Astrocyte of the spinal cord (primary cell): Measurements from ENCODE around the gene RAB25.

Source experiments
- DNase-seq: peaks from one replicate; pipeline ENCODE4 v3.0.0; 2011; ENCODE audit warnings: low read depth, low spot score
- H3K4me3 ChIP-seq: 2 replicates; pipeline ENCODE4 v1.5.1; 2011; ENCODE audit warnings: low read depth, mild to moderate bottlenecking, low read length, moderate library complexity
- in situ Hi-C: cut with HindIII; loops from 2 replicates; pipeline ENCODE4 v1.10.0; 2017; ENCODE audit warnings: low sequenced_read_pairs
- TF ChIP-seq, protein P1 (sequence below): IDR thresholded peaks from 2 replicates; pipeline ENCODE4 v1.5.1; 2012; ENCODE audit warnings: low read depth, mild to moderate bottlenecking, low read length, inconsistent platforms

RAB25 gene

DNA sequence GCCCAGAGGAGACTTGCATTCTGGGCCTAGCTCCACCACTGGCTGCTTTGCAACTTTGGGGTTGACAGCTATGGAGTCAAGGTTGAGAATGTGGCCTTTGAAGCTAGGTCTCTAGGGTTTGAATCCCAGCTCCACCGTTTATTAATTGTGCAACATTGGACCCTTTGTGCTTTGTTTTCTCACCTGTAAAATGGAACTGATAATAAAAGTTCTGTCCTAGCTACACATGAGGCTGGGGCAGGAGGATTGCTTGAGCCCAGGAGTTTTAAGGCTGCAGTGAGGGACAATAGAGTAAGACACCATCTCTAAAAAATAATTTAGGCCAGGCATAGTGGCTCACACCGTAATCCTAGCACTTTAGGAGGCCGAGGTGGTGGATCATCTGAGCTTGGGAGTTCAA lies 38.3 kb downstream of the RAB25 start:
- in situ Hi-C loops = no loop called here
- DNase-seq = no peak
- TF ChIP-seq, protein P1, sequence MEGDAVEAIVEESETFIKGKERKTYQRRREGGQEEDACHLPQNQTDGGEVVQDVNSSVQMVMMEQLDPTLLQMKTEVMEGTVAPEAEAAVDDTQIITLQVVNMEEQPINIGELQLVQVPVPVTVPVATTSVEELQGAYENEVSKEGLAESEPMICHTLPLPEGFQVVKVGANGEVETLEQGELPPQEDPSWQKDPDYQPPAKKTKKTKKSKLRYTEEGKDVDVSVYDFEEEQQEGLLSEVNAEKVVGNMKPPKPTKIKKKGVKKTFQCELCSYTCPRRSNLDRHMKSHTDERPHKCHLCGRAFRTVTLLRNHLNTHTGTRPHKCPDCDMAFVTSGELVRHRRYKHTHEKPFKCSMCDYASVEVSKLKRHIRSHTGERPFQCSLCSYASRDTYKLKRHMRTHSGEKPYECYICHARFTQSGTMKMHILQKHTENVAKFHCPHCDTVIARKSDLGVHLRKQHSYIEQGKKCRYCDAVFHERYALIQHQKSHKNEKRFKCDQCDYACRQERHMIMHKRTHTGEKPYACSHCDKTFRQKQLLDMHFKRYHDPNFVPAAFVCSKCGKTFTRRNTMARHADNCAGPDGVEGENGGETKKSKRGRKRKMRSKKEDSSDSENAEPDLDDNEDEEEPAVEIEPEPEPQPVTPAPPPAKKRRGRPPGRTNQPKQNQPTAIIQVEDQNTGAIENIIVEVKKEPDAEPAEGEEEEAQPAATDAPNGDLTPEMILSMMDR = no peak
- no peak overlapping the region for H3K4me3 ChIP-seq

DNA sequence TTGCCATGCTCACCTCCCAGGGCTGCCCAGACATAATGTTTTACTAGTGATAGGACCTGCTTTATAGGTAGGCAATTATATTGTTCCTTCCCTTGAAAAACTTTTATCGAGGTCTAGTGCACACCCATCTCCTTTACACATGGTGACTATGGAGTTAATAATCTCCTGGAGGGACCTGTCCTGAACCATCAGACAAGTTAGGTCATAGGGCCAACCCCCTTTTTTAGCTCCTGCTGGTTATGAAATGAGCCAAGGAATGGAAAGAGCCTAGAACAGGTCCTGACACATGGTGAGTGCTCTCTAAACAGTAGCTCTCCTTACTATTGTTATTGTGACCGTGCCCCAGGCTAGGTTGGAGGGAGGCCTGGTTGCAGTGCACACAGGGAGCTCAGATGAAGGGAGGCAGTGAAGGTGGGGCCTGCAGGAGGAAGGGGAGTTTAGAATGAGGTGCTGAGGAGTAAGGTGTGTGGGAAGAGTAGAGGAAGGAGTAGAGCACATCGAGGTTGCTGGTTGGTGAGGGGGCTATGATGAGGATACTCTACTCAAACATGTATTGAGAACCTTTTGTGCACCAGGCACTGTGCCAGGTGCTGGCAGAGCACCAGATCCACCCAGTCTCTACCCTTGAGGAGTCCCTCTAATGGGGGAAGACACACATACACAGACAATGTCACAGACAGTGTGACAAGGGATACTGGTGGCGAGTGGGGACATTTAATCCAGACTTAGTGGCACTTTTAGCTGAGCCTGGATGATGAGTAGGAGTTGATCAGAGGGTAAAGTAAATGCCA lies 39.4 kb downstream of the RAB25 start:
- H3K4me3 ChIP-seq = no peak overlapping the region
- in situ Hi-C loops = no loop called here
- TF ChIP-seq, protein P1 = no peak
- no peak for DNase-seq

DNA sequence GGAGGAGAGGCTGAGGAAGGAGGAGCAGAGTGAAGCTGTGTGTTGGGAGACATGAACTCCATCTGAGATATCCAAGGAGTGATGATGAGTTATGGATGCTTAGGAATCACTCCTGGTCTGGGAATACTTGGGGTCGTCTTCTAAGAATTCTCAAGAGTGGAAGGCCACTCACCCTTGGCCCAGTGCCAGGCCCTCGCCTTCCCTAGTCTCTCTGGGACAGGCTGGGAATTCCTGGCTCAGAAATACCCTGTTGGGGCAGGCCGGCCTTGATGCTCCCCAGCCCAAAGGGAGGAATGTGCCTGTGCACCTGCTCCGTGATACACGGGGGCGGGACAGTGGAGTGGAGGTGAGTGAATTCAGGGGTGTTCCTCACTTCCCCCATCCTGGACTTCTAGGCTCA lies 40.9 kb downstream of the RAB25 start:
- H3K4me3 ChIP-seq = no peak overlapping the region
- TF ChIP-seq, protein P1 = no peak
- DNase-seq = no peak
- in situ Hi-C loops = no loop called here

DNA sequence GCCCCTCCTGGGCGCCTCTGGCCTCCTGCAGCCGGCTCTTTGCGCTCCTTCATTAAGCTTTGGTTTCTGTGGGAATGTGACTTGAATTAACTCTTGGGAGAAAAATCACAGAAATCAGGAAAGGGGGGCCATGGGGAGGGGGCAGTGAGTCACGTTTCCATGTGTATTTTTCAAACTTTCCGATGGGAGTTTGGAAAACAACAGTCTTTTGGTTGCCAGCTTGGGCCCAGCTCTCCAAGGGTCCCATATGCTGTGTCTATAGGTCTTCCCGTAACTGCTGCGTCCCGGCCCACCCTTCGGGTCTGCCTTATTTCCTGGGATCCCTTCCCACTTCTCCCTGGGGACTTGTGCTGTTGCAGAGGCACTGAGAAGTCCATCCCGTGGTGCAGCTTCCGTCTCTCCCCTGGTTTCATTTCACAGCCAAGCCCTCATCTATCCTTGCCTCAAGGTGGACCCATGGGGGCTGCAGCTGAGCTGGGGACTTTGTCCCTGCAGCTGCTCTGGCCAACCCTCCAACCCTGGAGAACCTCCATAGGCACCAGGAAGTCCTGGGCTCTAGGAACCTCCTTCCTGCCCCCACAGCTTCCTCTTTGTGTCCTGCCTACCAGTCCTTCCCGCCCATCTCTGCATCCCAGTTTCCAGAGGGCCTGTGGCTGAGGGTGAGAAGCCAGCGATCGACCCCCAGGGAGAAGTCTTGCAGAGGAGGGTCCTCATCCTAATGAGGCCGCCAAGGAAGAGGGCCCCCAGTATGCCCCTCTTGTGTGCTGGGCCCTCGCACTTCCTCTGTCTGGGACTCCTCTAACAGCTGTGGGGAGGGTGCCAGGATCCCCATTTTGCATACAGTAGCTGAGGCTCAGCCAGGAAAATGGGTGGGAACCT lies 41.9 kb downstream of the RAB25 start:
- in situ Hi-C loops = no loop called here
- no peak overlapping the region for H3K4me3 ChIP-seq
- DNase-seq = peak; percentile 73
- TF ChIP-seq, protein P1 = no peak

DNA sequence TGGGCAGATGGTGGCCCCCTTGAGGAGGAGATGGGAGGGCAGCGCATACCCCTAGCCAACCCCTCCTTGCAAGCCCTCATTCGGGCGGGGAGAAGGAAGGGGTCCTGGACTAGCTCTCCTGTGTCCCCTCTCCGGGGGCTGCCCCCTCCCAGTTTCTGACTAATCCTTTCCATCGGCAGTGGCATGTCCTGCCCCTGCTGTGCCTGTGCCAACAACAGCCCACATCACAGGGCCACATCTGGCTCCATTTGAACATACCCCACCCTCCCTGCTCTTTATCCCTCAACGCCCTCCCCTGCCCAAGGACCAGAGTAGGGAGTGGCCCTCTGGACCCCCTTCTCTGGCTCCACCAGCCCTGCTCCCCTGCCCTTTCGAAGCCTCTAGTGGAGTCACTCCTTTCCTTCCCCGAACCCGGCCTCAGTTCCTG lies 42.6 kb downstream of the RAB25 start:
- no peak overlapping the region for H3K4me3 ChIP-seq
- peak; percentile 59 for DNase-seq
- TF ChIP-seq, protein P1 = no peak
- in situ Hi-C loops = no loop called here

DNA sequence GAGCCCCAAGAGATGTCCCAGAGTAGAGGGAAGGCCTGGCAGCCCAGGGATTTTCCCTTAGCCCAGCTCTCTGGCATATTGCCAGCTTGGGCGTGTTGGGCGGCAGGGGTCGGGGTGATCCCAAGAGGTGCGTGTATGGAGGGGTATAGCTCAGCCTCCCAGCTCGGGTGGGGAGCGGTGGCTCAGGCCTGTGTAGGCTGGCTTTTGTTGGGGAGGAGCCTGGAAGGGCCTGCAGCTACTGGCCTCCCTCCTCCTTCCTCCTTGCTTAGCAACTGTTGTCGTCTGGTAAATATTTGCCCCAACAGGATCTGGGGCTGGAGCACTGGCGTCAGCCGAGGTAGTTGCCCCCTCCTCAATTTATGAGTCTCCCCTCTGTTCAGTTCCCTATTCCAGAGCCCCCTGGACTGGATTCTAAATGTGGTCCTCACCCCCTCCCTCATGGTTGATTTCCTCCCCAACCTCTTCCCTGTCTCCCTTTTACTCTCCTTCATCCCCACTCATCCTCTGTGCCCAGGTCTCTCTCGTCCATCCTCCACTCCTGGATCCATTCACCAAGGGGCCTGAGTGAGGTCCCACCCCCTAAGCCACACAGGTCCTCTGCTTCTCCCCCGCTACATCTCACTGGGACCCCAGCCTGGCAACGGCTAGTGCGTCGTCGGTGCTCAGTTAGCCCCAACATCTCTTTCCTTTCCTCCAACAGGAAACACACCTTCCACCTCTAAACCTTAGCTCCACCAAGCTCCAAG lies 43.3 kb downstream of the RAB25 start:
- in situ Hi-C loops = no loop called here
- TF ChIP-seq, protein P1 = no peak
- H3K4me3 ChIP-seq = no peak overlapping the region
- peak; percentile 85 for DNase-seq
